ENCODE data around the gene TPM3. TPM values are rescaled to one million over a fixed set of nuclear protein-coding genes. Genes with fewer than 3 reads are reported as not detected.

Gene TPM3
- total and polyA plus RNA-seq, 9 of the 15 experiments (the other 6 are each of a cell fraction or from before 2014, with no cell fraction given), result 202 to 604 (median 421) TPM

GRCh38 chr1:154183046-154183915 lies 8.6 kb downstream of the TPM3 start (continued):
- no peak for TF ChIP-seq ZNF764 (CRISPR knock-in tag; IDR thresholded peaks at IDR 0.05; ENCODE audit: low read depth)
- no peak for TF ChIP-seq TAF15 (IDR thresholded peaks at IDR 0.05; ENCODE audit: low read depth, low read length)
- TF ChIP-seq CC2D1A (IDR thresholded peaks at IDR 0.05), result 0 out of 2 replicates have a peak, but pooled peaks have one; percentile 2
- TF ChIP-seq THRAP3 (IDR thresholded peaks at IDR 0.05; ENCODE audit: borderline replicate concordance), result peak; percentile 35; the same call in 1 of the 2 replicates
- TF ChIP-seq CHD7 (IDR thresholded peaks at IDR 0.05; ENCODE audit: low read depth, low read length), result no peak
- TF ChIP-seq CREBBP (IDR thresholded peaks at IDR 0.05; ENCODE audit: low read depth, low read length), result no peak
- no peak for TF ChIP-seq ZNF445 (CRISPR knock-in tag; IDR thresholded peaks at IDR 0.05; ENCODE audit: low read depth)
- TF ChIP-seq ZNF165 (CRISPR knock-in tag; IDR thresholded peaks at IDR 0.05; ENCODE audit: borderline replicate concordance), result no peak
- peak; percentile 90 for TF ChIP-seq TAF1 (IDR thresholded peaks at IDR 0.05; ENCODE audit: control insufficient read depth, extremely low read depth, insufficient read depth, low read length, severe bottlenecking)
- no peak for TF ChIP-seq RBM39 (optimal IDR thresholded peaks at IDR 0.05; ENCODE audit: low read depth, low read length)
- TF ChIP-seq FOXP1 (CRISPR knock-in tag; IDR thresholded peaks at IDR 0.05), result peak; percentile 73; the same call in 1 of the 2 replicates
- TF ChIP-seq NEUROD1 (IDR thresholded peaks at IDR 0.05; ENCODE audit: borderline replicate concordance, low read depth, low read length, partially characterized antibody), result peak; percentile 90

All from K562 (cell line).